ENCODE data around the gene HPCAL1. TPM values are rescaled to one million over a fixed set of nuclear protein-coding genes. Genes with fewer than 3 reads are reported as not detected.

The HPCAL1 gene
- polyA plus RNA-seq, 1 donor from 2014 or later, result 63.4 TPM

- H3K4me2 ChIP-seq (ENCODE audit: low read length), result no peak overlapping the region
- no peaks in the 10 kb centered on the region for H3K79me2 ChIP-seq (replicated peaks; ENCODE audit: insufficient read depth, low read length)
- H3K4me3 ChIP-seq (ENCODE audit: low read length), result no peak overlapping the region
- no peaks in the 10 kb centered on the region for H3K9me3 ChIP-seq (ENCODE audit: low read length)
- H3F3A ChIP-seq (ENCODE audit: insufficient read depth, low read length, poor library complexity, severe bottlenecking), result no peaks in the 10 kb centered on the region
- H3K9ac ChIP-seq (ENCODE audit: low read length), result no peak overlapping the region
- no peak overlapping the region for H2AFZ ChIP-seq (ENCODE audit: low read depth, low read length)
- no peaks in the 10 kb centered on the region for H3K36me3 ChIP-seq (ENCODE audit: insufficient read depth, low read length)
- H3K9me2 ChIP-seq (ENCODE audit: insufficient read depth, low read length), result no peaks in the 10 kb centered on the region
- H3K27me3 ChIP-seq (ENCODE audit: insufficient read depth, low read depth, low read length), result peaks cover 6% of the 10 kb centered on the region
- H3K27ac ChIP-seq (ENCODE audit: low read length), result no peak overlapping the region
- H4K20me1 ChIP-seq (ENCODE audit: insufficient read depth), result no peaks in the 10 kb centered on the region
- TF ChIP-seq RAD21 (conservative IDR thresholded peaks at IDR 0.05) (no peak), EP300 (conservative IDR thresholded peaks at IDR 0.05; ENCODE audit: poor library complexity, severe bottlenecking) (no peak), SMC3 (conservative IDR thresholded peaks at IDR 0.05; ENCODE audit: poor library complexity) (no peak), MXI1 (conservative IDR thresholded peaks at IDR 0.05; ENCODE audit: poor library complexity, severe bottlenecking) (no peak), EZH2 (IDR thresholded peaks at IDR 0.05; ENCODE audit: borderline replicate concordance, insufficient read depth, low read length, poor library complexity, severe bottlenecking) (no peak), REST (IDR thresholded peaks at IDR 0.05; ENCODE audit: borderline replicate concordance) (no peak), CTCF (IDR thresholded peaks at IDR 0.05; ENCODE audit: poor library complexity, severe bottlenecking) (no peak), TAF1 (IDR thresholded peaks at IDR 0.05; ENCODE audit: low read depth) (no peak), POLR2AphosphoS5 (IDR thresholded peaks at IDR 0.05) (no peak)
Measured at GRCh38 chr2:10431797-10432196, 129.1 kb downstream of the HPCAL1 start.

GRCh38 chr2:10432311-10433181, 129.8 kb downstream of the HPCAL1 start:
- no peaks in the 10 kb centered on the region for H3F3A ChIP-seq (ENCODE audit: insufficient read depth, low read length, poor library complexity, severe bottlenecking)
- no peaks in the 10 kb centered on the region for H3K9me3 ChIP-seq (ENCODE audit: low read length)
- H3K4me2 ChIP-seq (ENCODE audit: low read length), result no peak overlapping the region
- H2AFZ ChIP-seq (ENCODE audit: low read depth, low read length), result no peak overlapping the region
- no peaks in the 10 kb centered on the region for H3K9me2 ChIP-seq (ENCODE audit: insufficient read depth, low read length)
- no peaks in the 10 kb centered on the region for H4K20me1 ChIP-seq (ENCODE audit: insufficient read depth)
- H3K9ac ChIP-seq (ENCODE audit: low read length), result no peak overlapping the region
- TF ChIP-seq TAF1 (IDR thresholded peaks at IDR 0.05; ENCODE audit: low read depth), result no peak
- TF ChIP-seq MXI1 (conservative IDR thresholded peaks at IDR 0.05; ENCODE audit: poor library complexity, severe bottlenecking), result no peak
- TF ChIP-seq REST (IDR thresholded peaks at IDR 0.05; ENCODE audit: borderline replicate concordance), result no peak
- TF ChIP-seq RAD21 (conservative IDR thresholded peaks at IDR 0.05), result no peak
- TF ChIP-seq EZH2 (IDR thresholded peaks at IDR 0.05; ENCODE audit: borderline replicate concordance, insufficient read depth, low read length, poor library complexity, severe bottlenecking), result no peak
- TF ChIP-seq SMC3 (conservative IDR thresholded peaks at IDR 0.05; ENCODE audit: poor library complexity), result no peak
- TF ChIP-seq CTCF (IDR thresholded peaks at IDR 0.05; ENCODE audit: poor library complexity, severe bottlenecking), result no peak
- TF ChIP-seq EP300 (conservative IDR thresholded peaks at IDR 0.05; ENCODE audit: poor library complexity, severe bottlenecking), result no peak
- TF ChIP-seq POLR2AphosphoS5 (IDR thresholded peaks at IDR 0.05), result no peak
- H3K79me2 ChIP-seq (replicated peaks; ENCODE audit: insufficient read depth, low read length), result no peaks in the 10 kb centered on the region
- no peak overlapping the region for H3K27ac ChIP-seq (ENCODE audit: low read length)
- H3K36me3 ChIP-seq (ENCODE audit: insufficient read depth, low read length), result no peaks in the 10 kb centered on the region
- H3K4me3 ChIP-seq (ENCODE audit: low read length), result no peak overlapping the region
- H3K27me3 ChIP-seq (ENCODE audit: insufficient read depth, low read depth, low read length), result peaks cover 6% of the 10 kb centered on the region
